Right lobe of liver (tissue), 6 donors: Measurements from ENCODE around the gene MAP4K4. TPM values are rescaled to one million over a fixed set of nuclear protein-coding genes. Genes with fewer than 3 reads are reported as not detected.

Source experiments
- ATAC-seq, 4 donors: fragments of 200-7000 bp; cut with Tn5 transposase; one replicate each; pipeline ENCODE4 v1.9.1; 2020; ENCODE audit warnings: mild to moderate bottlenecking in 4 of 4, moderate library complexity in 4 of 4
- DNase-seq, 3 donors: peaks; one replicate each; pipeline ENCODE4 v3.0.0-alpha.2; 2020
- H3K27ac ChIP-seq, 3 donors: fragments of 200-600 bp; one replicate each; pipeline ENCODE4 v1.8.0; 2022
- H3K27me3 ChIP-seq, 2 donors: fragments of 200-600 bp; one replicate each; pipeline ENCODE4 v1.8.0; 2022
- H3K36me3 ChIP-seq, 4 donors: fragments of 200-600 bp; sonication (generic) in 1 of 4; one replicate each; pipeline versions ENCODE4 v1.5.1 to v1.8.0; 2017 to 2022; ENCODE audit warnings: control low read depth in 1 of 4
- H3K4me1 ChIP-seq, 4 donors: fragments of 200-600 bp; sonication (generic) in 1 of 4; one replicate each; pipeline versions ENCODE4 v1.5.1 to v1.8.0; 2017 to 2022; ENCODE audit warnings: control low read depth in 1 of 4
- H3K4me3 ChIP-seq, 3 donors: fragments of 200-600 bp; one replicate each; pipeline ENCODE4 v1.8.0; 2022
- H3K9me3 ChIP-seq, 4 donors: fragments of 200-600 bp; sonication (generic) in 1 of 4; one replicate each; pipeline versions ENCODE4 v1.5.1 to v1.8.0; 2017 to 2022; ENCODE audit warnings: control low read depth in 1 of 4
- CTCF ChIP-seq, 4 donors: fragments of 200-600 bp in 3 of 4; fragments of 450-650 bp in 1 of 4; IDR thresholded peaks; one replicate each; pipeline versions ENCODE4 v1.5.1 to v1.8.0; 2016 to 2022; ENCODE audit warnings: antibody characterized with exemption in 4 of 4, mild to moderate bottlenecking in 2 of 4
- POLR2A ChIP-seq: fragments of 450-650 bp; IDR thresholded peaks from one replicate; pipeline ENCODE4 v1.6.1; 2017; ENCODE audit warnings: antibody characterized with exemption, mild to moderate bottlenecking
- WGBS: methylation state at CpG from one replicate; pipeline ENCODE4 v1.1.6; 2018; ENCODE audit warnings: low coverage, low lambda C conversion rate; ENCODE audit not compliant: insufficient coverage; ENCODE audit errors: missing lambda C conversion rate; 5-methylcytosine and 5-hydroxymethylcytosine counted together
- intact Hi-C, 2 donors: fragments of 100-400 bp; cut with DNase I; formaldehyde crosslinking; loops; one replicate each; pipeline versions ENCODE4 v1.11.2 to v1.14.1; 2022
- total RNA-seq, 6 experiments: library from RNA; depleted of rRNA in 2 of 6; stranded (reverse); fragments of >200 nt in 2 of 6; fragmentation: NEBNext Ultra II Directional in 3 of 6; extraction: Animal tissue kit (Norgen Biotek cat#: 25700) in 3 of 6; gene quantifications; one replicate each; pipeline versions ENCODE4 v1.1.0 to v1.2.4, GENCODE V29; 2016 to 2023
- donor health status: DM: no; HTN: yes; CAD: no.
- donor health status: DM: no; HTN: no; CAD: no.
- donor health status: DM: no; HTN: no; CAD: no.
- donor health status: DM: no; HTN: yes; CAD: no.
- donor health status: DM: no; HTN: yes; CAD: no.

MAP4K4 gene
- total RNA-seq, 6 experiments from 2014 or later, result 29.8 to 36.5 (median 31.1) TPM

GRCh38 chr2:101844055-101844635, 146.6 kb downstream of the MAP4K4 start:
- H3K4me3 ChIP-seq, result no peak overlapping the region
- H3K4me1 ChIP-seq, result peaks cover 0 to 31% (median 4%) of the 10 kb centered on the region in 4 donors
- WGBS, result 86% methylated on average over 10 of the region's 12 CpGs
- no peak for ATAC-seq
- H3K27me3 ChIP-seq, result no peaks in the 10 kb centered on the region
- H3K9me3 ChIP-seq, result no peaks in the 10 kb centered on the region
- TF ChIP-seq CTCF (IDR thresholded peaks at IDR 0.05), result no peak
- TF ChIP-seq POLR2A, result no peak
- peaks cover 0 to 62% (median 9%) of the 10 kb centered on the region in 4 donors for H3K36me3 ChIP-seq
- no peak for DNase-seq
- H3K27ac ChIP-seq, result no peak overlapping the region
- intact Hi-C loops, result no loop called here

GRCh38 chr2:101846973-101847372, 149.5 kb downstream of the MAP4K4 start:
- DNase-seq, result no peak
- Histone ChIP-seq H3K9me3 (no peaks in the 10 kb centered on the region), H3K27ac (no peak overlapping the region), H3K4me3 (no peak overlapping the region), H3K4me1 (peaks cover 0 to 25% (median 8%) of the 10 kb centered on the region in 4 donors), H3K27me3 (no peaks in the 10 kb centered on the region), H3K36me3 (peaks cover 0 to 42% (median 9%) of the 10 kb centered on the region in 4 donors)
- intact Hi-C loops, result no loop called here
- TF ChIP-seq CTCF (IDR thresholded peaks at IDR 0.05) (no peak), POLR2A (no peak)
- ATAC-seq, result no peak
- 83% methylated on average over 3 of the region's 3 CpGs for WGBS

GRCh38 chr2:101847661-101848339, 150.3 kb downstream of the MAP4K4 start:
- DNase-seq, result no peak
- Histone ChIP-seq H3K9me3 (no peaks in the 10 kb centered on the region), H3K36me3 (peaks cover 0 to 39% (median 9%) of the 10 kb centered on the region in 4 donors), H3K4me1 (peaks cover 0 to 17% (median 4%) of the 10 kb centered on the region in 4 donors), H3K4me3 (no peak overlapping the region), H3K27me3 (no peaks in the 10 kb centered on the region), H3K27ac (peak overlapping the region in 1 of 3 donors; percentile 45)
- TF ChIP-seq CTCF (IDR thresholded peaks at IDR 0.05), result no peak
- no peak for ATAC-seq
- 85% methylated on average over 4 of the region's 4 CpGs for WGBS
- intact Hi-C loops, result no loop called here

GRCh38 chr2:101848769-101849410, 151.4 kb downstream of the MAP4K4 start:
- DNase-seq, result no peak
- ATAC-seq, result peak; percentile 39 to 80 (median 61)
- no peak overlapping the region for H3K4me3 ChIP-seq
- H3K27me3 ChIP-seq, result no peaks in the 10 kb centered on the region
- intact Hi-C loops, result no loop called here
- H3K27ac ChIP-seq, result peak overlapping the region in 1 of 3 donors; percentile 45
- H3K36me3 ChIP-seq, result peaks cover 0 to 35% (median 9%) of the 10 kb centered on the region in 4 donors
- TF ChIP-seq CTCF (IDR thresholded peaks at IDR 0.05) (no peak), POLR2A (no peak)
- H3K4me1 ChIP-seq, result peaks cover 0 to 11% (median 4%) of the 10 kb centered on the region in 4 donors
- WGBS, result 68% methylated on average over 5 of the region's 6 CpGs
- H3K9me3 ChIP-seq, result no peaks in the 10 kb centered on the region
